SW480 (cell line): Measurements from ENCODE around the gene PPL.
A peak's percentile ranks its signal among the peaks of the same experiment; 100 is the strongest.

Experiments used
- DNase-seq: peaks from one replicate; pipeline ENCODE4 v3.0.0-alpha.2; 2016; ENCODE audit warnings: low spot score

The PPL gene

DNA sequence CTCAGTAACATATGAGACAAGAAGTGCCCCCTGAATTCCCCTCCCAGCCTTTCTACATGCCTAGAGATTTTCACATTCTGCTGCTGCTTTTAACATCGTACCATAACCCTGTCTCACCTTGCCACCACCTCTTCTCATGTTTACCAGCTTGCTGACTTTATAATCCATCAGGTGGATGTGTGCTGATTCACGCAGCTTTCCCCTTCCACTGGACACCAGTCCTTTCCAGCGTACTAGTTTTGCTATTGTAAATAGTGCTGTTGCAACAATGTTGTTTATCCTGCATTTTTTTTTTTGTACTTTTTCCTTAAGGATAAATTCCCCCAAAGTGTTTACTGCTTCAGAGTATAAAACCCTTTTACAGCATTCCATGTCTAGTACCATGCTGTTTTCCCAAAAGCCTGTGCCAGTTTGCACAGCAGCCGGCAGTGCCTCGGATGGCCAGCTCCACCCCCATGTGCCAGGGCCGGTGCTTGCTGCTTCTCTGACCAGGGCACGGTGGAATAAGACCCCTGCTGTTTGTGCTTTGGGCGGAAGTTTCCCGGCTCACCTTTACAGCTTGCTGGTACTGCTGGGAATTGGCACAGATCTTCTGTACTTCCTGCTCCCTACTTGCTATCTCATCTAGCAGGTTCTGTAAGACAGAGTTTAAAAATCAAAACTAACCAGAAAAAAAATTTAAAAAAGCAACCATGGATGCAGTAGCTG, 48.4 kb downstream of the PPL start:
- no peak for DNase-seq

DNA sequence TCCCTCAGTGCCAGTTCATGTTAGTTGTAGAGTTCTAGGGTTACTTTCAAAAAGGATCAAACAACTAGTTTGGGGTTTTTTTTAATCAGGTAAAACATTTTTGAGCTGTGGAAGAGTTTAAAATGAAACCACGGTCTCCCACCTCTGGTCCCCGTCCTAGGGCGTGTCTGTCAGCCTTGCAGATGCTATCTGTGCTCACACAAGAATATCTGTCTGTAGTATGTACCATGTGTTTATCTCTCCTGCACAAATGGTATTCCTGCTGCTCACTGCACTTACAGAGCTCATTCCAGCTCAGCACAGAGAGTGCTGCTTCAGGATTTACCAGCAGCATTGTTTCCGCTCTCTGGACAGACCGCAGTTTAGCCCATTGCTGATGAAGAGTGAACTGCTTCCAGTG, 50.8 kb downstream of the PPL start:
- DNase-seq, result no peak

GRCh38 chr16:4884972-4885874, 51.7 kb downstream of the PPL start:
- no peak for DNase-seq

DNA sequence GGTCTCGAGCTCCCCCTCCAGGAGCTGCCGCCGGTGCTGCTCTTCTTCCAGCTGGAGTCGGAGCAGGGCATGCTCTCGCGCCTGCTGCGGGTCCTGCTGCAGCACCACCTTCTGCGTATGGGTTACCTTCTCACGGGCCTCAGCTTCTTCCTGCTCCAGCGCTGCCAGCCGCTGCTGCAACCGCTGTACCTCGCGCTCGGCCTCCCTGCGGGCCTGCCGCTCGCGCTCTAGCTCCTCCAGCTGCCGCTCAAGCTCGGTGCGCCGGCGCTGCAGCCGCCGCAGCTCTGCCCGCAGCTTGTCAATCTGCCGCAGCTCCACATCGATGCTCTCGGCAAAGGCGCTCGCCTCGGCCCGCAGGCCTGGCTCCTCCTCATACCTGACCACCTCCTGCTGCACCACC, 52.7 kb downstream of the PPL start:
- no peak for DNase-seq

DNA sequence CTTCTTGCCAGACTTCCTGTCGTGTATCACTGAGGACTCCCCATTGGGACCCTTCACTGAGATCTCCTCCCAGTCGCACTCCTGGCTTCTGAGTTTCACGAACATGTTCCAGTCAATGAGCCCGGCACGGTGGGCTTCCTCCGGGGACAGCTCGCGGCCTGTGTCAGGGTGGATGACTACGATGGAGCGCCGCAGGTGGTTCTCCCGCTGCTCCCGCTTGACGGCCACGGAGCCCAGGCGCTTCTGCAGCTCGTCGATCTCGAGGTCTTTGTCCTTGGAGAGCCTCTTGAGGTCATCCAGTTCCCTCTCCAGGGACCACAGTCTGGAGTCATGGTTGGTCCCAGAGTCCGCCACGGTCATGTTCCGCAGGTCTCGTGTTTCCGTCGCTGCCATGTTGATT, 53.4 kb downstream of the PPL start:
- no peak for DNase-seq

DNA sequence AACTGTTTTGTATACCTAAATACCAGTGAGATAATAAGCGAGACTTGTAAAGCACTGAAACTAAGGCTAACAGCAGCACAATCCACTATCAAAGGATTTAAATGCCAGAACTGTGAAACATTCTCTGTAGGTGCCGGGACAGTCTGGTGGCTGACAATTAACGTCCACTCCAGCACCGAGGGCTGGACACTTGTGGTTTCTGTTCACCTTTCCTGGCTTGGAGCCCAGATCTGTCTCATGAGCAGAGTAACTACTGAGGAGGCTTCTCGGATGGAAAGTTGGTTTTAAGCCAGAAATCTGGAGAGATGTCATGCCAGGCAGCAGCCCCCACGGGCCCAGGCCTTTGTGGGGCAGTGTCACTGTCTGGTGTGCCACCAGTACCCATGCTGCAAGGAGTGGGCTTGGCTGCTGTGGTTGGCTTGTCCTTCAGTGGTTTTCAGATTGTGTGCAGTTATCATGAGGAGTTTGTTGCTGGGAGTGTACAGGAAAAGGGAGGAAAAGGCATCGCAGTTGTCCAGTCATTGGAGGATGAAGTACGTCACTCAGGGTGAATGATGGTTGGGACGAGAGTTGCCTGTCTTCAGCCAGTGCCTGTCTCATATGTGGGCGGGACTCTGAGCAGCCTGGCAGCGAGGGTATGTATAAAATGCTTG, 54.2 kb downstream of the PPL start:
- peak; percentile 63 for DNase-seq

- no peak for DNase-seq
Observed at GRCh38 chr16:4882000-4882632, 54.8 kb downstream of the PPL start.

GRCh38 chr16:4880006-4880580, 56.9 kb downstream of the PPL start:
- DNase-seq, result no peak

GRCh38 chr16:4879049-4879448, 57.9 kb downstream of the PPL start:
- DNase-seq, result no peak

DNA sequence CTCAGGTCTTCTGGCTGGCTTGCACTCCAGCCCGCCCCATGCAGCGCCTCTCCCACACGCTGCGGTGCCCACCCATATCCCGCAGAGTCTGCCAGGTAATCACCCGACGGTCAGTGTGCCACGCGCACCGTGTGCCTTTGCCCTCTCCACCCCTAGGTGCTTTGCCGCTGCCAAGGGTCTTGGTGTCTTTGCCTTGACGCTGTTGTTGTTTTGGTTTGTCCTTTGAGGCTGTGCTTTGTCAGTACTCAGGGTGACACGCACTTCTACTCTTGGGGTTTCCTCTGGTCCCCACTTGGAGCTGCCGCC, 59.6 kb downstream of the PPL start:
- no peak for DNase-seq

- DNase-seq, result no peak
Observed at GRCh38 chr16:4876646-4877379, 60.1 kb downstream of the PPL start.

DNA sequence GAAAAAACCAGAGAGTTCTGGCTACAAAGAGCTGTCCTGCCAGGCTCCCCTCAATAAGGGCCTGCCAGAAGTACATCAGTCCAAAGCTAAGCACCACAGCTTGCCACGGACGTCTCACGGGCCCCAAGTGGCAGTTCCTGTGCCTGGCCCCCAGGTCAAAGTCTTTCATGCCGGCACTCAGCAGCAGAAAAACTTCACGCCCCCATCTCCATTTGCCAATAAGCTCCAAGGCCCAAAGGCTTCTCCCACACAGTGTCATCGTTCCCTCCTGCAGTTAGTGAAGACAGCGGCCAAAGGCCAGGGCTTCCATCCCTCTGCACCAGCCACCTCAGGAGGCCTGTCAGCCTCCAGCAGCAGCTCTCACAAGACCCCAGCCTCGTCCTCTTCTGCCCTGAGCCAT, 62.3 kb downstream of the PPL start:
- no peak for DNase-seq

DNA sequence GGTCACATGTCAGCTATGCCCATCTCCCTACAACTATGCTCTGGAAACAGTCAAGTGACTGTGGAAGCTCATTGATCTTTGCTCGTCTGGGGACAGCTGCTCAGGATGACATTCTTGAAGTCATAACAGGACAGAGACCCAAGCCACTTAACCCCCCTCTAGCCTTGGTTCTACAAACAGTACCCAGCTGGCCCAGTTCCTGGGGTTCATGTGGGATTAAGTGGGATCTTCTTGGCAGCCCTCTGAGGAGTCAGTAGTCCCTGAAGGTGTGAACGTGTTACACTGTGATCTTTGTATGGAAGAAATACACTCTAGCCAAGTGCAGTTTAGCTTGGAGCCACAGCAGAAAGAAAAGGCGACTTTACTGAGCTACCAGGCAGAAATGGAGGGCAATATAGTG, 63.9 kb downstream of the PPL start:
- DNase-seq, result no peak

DNA sequence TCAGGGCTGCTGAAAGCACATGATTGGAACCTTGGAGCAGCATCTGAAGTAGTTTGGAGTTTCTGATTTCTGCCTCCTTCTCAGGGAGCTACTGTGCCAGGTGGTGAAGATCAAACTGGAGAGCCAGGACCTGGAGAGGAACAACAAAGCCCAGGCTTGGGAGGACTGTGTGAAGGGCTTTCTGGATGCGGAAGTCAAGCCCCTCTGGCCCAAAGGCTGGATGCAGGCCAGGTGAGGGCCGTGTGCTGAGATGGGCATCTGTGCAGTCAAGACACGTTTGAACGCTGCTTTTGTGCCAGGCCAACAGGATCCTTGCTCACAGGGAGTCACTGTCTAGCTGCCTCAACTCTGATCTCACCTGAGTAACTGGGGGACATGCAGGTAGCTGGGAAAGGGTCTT, 65.9 kb downstream of the PPL start:
- no peak for DNase-seq

DNA sequence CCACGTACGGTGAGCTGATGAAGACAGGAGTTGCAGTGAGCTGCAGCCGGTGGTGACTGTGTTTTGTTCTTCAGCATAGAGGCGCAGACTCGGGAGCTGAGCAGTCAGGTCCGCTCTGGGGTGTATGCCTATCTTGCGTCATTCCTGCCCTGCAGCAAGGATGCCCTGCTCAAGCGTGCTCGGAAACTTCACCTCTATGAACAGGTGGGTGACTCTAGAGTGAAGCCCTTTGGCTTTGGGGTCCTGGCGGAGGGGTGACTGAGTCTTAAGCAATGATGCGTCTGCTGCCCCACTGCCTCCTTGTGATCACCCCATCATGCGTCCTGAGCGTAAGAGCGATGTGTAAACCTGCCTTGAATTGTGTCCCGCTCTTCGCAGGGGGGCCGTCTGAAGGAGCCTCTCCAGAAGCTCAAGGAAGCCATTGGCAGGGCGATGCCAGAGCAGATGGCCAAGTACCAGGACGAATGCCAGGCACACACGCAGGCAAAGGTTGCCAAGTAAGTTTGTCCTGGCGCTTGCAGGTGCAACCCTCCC, 66.7 kb downstream of the PPL start:
- DNase-seq, result no peak

DNA sequence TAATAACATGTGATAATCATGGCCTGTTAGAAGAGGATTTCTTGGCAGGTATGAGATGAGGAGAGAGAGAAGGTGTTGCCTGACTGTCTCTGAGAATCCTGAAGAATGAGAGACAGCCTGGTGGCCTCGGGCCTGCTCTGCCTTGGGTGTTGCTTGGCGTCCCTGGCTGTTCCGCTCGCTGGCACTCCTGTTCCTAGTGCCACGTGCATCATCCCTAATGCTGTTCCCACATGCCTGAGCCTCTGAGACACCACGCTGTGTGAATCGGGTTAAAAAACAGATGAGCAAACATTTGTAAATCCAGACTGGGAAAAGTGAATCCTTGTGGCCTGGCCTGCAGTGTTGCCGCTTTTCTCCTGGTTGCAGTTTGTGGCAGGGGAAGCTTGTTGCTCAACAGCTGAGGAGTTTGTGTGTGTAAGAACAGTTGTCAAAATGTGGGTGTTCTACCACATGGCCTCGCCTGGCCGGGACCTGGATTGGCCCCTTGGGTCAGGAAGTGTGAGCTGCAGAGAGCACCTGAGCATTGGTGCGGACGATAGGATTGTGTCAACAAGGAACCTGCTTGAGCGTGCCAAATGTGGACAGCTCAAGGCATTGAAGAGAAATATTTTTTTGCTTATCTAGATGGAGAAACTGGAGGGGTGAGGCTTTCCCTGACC, 67.7 kb downstream of the PPL start:
- DNase-seq, result no peak

- no peak for DNase-seq
Observed at GRCh38 chr16:4868535-4868934, 68.4 kb downstream of the PPL start.

DNA sequence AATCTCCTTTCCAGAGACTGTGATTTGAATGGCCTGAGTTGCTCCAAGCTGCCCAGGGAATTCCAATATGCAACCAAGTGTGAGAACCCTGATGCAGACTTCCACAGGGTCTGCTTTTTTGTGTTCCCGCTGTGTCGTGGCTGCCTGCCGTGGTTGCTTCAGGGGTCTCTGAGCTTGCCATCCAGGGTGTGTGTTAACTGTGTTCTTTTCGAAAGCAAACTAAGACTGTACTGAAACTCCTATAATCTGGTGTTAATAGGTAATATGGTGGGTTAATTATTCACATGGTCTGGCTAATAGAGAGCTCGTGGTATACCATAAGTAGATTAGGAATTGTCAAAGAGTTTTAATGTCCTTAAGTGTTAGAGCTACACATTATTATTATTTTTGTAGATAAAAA, 68.9 kb downstream of the PPL start:
- no peak for DNase-seq

DNA sequence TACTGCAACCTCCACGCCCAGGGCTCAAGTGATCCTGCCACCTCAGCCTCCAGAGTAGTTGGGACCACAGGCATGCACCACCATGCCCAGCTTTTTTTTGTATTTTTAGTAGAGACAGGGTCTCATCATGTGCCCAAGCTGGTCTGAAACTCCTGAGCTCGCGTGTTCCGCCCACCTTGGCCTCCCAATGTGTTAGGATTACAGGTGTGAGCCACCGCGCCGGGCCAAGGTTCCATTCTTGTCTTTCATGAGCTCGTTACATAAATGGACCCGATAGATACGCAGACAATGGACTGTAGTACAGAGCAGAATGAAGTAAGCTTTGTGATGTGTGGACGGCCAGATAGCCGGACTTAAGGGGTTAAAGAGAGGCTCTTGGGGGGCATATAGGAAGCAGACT, 70.4 kb downstream of the PPL start:
- DNase-seq, result no peak

GRCh38 chr16:4865231-4865860, 71.6 kb downstream of the PPL start:
- DNase-seq, result no peak
